Measurements from ENCODE around the gene PTS.

DNA sequence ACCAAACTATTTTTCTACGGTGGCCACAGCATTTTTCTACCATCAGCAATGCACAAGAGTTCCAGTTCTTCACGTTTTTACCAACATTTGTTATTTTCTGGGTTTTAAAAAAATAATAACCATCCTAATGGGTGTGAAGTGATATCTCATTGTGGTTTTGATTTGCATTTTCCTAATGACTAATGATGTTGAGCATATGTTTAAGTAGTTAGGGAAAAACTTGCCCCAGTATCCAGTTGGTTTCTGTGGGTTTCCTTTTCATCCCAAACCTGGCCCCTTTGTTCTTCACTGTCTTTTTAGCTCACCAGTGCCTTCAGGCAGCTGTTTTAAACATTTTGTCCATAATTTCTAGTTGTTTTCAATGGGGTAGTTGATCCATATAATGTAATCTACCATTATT is 14.7 kb upstream of the PTS start:
- TF ChIP-seq, protein P1, sequence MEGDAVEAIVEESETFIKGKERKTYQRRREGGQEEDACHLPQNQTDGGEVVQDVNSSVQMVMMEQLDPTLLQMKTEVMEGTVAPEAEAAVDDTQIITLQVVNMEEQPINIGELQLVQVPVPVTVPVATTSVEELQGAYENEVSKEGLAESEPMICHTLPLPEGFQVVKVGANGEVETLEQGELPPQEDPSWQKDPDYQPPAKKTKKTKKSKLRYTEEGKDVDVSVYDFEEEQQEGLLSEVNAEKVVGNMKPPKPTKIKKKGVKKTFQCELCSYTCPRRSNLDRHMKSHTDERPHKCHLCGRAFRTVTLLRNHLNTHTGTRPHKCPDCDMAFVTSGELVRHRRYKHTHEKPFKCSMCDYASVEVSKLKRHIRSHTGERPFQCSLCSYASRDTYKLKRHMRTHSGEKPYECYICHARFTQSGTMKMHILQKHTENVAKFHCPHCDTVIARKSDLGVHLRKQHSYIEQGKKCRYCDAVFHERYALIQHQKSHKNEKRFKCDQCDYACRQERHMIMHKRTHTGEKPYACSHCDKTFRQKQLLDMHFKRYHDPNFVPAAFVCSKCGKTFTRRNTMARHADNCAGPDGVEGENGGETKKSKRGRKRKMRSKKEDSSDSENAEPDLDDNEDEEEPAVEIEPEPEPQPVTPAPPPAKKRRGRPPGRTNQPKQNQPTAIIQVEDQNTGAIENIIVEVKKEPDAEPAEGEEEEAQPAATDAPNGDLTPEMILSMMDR (IDR thresholded peaks at IDR 0.05), result no peak
- TF ChIP-seq POLR2A (IDR thresholded peaks at IDR 0.05) (no peak), EP300 (IDR thresholded peaks at IDR 0.05) (no peak)
